Neural cell (in vitro differentiated cells): ENCODE data around the gene TEX2.

Experiments used
- MXI1 ChIP-seq: fragments of 450-650 bp; conservative IDR thresholded peaks from 2 replicates; pipeline ENCODE4 v1.6.1; 2014; ENCODE audit warnings: antibody characterized with exemption, mild to moderate bottlenecking; ENCODE audit not compliant: poor library complexity, severe bottlenecking
- POLR2AphosphoS5 ChIP-seq: IDR thresholded peaks from 2 replicates; pipeline ENCODE4 v1.6.1; 2012
- SMC3 ChIP-seq: fragments of 450-650 bp; conservative IDR thresholded peaks from 2 replicates; pipeline ENCODE4 v1.6.1; 2014; ENCODE audit warnings: antibody characterized with exemption, mild to moderate bottlenecking, moderate library complexity; ENCODE audit not compliant: poor library complexity
- TAF1 ChIP-seq: IDR thresholded peaks from 2 replicates; pipeline ENCODE4 v1.6.1; 2012; ENCODE audit warnings: low read depth
- TF ChIP-seq, protein P1 (sequence below): fragments of 450-650 bp; IDR thresholded peaks from 2 replicates; pipeline ENCODE4 v1.5.1; 2014; ENCODE audit warnings: antibody characterized with exemption, mild to moderate bottlenecking, moderate library complexity; ENCODE audit not compliant: poor library complexity, severe bottlenecking
- TF ChIP-seq, protein P2 (sequence below): IDR thresholded peaks from 2 replicates; pipeline ENCODE4 v1.6.1; 2012; ENCODE audit warnings: borderline replicate concordance

DNA sequence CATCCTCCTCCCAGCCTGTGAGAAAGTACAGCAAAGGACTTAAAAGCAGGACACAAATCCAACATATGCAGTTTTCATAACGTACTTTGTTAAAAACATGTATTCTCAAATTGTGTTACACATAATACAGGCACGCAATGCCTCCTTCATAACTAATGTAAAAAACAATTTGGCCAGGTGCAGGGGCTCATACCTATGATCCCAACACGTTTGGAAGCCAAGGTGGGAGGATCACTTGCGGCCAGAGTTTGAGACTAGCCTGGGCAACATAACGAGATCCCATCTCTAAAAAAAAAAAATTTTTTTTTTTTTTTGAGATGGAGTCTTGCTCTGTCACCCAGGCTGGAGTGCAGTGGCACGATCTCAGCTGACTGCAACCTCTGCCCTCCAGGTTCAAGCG, 20.4 kb downstream of the TEX2 start:
- TF ChIP-seq, protein P1, sequence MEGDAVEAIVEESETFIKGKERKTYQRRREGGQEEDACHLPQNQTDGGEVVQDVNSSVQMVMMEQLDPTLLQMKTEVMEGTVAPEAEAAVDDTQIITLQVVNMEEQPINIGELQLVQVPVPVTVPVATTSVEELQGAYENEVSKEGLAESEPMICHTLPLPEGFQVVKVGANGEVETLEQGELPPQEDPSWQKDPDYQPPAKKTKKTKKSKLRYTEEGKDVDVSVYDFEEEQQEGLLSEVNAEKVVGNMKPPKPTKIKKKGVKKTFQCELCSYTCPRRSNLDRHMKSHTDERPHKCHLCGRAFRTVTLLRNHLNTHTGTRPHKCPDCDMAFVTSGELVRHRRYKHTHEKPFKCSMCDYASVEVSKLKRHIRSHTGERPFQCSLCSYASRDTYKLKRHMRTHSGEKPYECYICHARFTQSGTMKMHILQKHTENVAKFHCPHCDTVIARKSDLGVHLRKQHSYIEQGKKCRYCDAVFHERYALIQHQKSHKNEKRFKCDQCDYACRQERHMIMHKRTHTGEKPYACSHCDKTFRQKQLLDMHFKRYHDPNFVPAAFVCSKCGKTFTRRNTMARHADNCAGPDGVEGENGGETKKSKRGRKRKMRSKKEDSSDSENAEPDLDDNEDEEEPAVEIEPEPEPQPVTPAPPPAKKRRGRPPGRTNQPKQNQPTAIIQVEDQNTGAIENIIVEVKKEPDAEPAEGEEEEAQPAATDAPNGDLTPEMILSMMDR: no peak
- TF ChIP-seq TAF1 (no peak), MXI1 (no peak), POLR2AphosphoS5 (no peak), SMC3 (no peak)
- TF ChIP-seq, protein P2, sequence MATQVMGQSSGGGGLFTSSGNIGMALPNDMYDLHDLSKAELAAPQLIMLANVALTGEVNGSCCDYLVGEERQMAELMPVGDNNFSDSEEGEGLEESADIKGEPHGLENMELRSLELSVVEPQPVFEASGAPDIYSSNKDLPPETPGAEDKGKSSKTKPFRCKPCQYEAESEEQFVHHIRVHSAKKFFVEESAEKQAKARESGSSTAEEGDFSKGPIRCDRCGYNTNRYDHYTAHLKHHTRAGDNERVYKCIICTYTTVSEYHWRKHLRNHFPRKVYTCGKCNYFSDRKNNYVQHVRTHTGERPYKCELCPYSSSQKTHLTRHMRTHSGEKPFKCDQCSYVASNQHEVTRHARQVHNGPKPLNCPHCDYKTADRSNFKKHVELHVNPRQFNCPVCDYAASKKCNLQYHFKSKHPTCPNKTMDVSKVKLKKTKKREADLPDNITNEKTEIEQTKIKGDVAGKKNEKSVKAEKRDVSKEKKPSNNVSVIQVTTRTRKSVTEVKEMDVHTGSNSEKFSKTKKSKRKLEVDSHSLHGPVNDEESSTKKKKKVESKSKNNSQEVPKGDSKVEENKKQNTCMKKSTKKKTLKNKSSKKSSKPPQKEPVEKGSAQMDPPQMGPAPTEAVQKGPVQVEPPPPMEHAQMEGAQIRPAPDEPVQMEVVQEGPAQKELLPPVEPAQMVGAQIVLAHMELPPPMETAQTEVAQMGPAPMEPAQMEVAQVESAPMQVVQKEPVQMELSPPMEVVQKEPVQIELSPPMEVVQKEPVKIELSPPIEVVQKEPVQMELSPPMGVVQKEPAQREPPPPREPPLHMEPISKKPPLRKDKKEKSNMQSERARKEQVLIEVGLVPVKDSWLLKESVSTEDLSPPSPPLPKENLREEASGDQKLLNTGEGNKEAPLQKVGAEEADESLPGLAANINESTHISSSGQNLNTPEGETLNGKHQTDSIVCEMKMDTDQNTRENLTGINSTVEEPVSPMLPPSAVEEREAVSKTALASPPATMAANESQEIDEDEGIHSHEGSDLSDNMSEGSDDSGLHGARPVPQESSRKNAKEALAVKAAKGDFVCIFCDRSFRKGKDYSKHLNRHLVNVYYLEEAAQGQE: no peak
